ENCODE measurements around the gene BCL2L2.

Gene BCL2L2

DNA sequence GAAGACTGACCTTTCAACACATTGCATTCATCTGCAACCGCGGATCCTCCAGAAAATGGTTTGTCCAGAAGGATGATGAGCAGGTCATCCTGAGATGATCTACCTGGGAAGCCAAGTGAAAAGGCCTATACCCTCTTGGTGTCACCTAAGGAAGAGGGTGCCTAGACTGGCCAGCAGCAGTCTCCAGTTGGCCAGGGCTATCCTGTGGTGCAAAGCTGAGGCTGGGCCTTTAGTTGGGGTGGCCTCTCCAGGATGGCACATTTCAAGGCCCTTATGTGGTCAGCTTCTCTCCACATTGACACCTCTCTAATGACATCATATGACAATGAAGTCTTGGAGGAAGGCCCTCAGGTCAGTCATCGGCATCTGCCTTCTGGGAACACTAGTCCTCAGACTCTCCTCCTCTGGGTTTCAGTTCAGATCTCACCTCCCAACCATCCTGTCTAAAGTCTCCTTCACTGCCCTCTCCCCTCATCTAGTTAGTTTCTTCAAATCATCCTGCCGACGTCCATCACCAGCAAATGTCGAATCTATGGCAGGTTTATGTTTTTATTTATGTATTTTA, 49.3 kb downstream of the BCL2L2 start:
- DNase-seq (ENCODE audit: low read depth): no peak

GRCh38 chr14:23356662-23357061, 50.0 kb downstream of the BCL2L2 start:
- no peak for DNase-seq (ENCODE audit: low read depth)

DNA sequence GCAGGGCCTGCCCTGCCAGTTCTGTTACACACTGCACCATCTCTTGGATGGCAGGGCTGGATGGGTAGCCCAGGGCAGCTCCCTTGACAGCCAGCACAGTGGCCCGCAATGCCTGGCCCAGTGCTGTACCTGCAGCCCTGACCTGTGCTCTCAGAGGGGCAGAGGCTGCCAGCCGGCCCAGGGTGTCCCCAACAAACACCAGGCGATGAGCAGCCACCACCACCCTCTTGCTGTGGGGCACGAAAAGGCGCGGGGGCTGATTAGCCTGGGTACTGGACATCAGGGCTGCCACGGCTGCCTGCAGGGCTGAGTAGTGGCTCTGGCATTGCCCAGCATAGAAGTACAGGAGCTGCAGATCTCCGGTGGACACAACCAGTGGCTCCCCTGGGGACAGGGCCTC, 50.6 kb downstream of the BCL2L2 start:
- no peak for DNase-seq (ENCODE audit: low read depth)

- DNase-seq (ENCODE audit: low read depth): no peak
These were observed 51.4 kb downstream of the BCL2L2 start for GRCh38 chr14:23358042-23358441.

DNA sequence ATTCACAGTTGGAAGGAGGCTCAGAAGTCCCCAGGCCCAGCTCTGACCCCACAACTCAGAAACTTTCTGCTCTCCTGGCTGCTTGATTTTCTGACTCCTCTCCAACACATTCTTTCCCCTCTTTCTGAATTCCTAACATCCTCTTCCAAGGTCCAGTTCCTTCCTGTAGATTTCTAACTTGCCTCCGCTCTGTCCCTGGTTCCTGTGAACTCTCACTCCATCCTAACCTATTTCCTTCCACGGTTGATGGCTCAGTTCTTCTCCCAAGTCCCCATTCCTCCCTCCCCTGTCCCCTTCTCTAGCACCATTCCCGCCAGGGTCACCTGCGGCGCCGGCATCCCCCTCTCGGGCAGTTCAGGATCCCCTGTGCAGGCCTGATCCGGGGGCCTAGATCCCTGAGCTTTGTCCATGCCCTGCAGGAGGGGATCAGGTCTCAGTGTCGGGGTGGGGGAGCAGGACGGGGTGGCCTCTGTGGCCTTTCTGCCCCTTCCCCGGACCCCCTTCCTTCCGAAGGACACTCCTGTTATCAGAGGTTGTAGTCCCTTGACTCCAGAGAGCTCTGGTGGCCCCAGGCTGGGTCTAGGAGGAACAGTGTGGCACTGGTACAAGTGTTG, 52.0 kb downstream of the BCL2L2 start:
- DNase-seq (ENCODE audit: low read depth): no peak

- no peak for DNase-seq (ENCODE audit: low read depth)
These were observed 52.6 kb downstream of the BCL2L2 start for GRCh38 chr14:23359167-23359626.

DNA sequence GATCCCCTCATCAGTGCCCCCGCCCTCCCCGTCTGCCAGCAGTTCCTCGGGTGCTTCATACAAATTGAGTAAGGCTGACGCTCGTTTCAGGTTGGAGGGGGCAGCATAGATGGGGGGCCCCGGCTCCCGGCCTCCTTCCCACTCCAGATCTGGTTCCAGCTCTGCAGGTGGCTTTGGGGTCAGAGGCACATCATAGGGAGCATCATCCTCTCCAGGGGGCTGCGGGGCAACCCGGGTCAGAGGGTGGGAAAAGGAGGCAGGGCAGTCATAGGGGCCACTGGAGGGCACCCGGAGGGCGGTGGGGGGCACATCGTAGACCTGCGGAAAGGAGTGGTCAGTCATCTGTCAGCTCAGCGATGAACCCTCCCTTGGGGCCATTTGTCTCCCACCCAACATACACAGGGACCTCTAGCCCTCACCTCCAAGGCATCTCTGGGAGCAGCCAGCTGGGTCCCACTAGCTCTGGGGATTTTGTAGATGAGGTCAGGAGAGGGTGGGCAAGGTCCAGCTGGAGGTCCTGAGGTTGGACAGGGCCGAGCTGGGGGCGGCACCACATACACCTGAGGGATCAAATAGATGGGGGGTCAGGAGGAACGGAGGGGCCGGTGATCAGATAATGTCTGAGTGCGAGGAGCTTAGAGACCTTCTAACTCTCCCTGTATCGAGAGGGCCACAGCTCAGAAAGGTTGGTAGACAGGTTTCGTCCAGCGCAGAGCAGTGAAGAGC, 53.3 kb downstream of the BCL2L2 start:
- DNase-seq (ENCODE audit: low read depth): no peak

GRCh38 chr14:23360496-23360895, 53.9 kb downstream of the BCL2L2 start:
- no peak for DNase-seq (ENCODE audit: low read depth)

GRCh38 chr14:23361320-23361719, 54.7 kb downstream of the BCL2L2 start:
- DNase-seq (ENCODE audit: low read depth): no peak

All from stimulated activated CD8-positive, alpha-beta memory T cell treated with anti-CD3 and anti-CD28 coated beads, Interleukin-4, amount 100 ng/mL, for 24 hours (primary cell).